SW480 (cell line): Measurements from ENCODE around the gene ASB8.

Experiments
- DNase-seq: peaks from one replicate; pipeline ENCODE4 v3.0.0-alpha.2; 2016; ENCODE audit warnings: low spot score

Gene ASB8

DNA sequence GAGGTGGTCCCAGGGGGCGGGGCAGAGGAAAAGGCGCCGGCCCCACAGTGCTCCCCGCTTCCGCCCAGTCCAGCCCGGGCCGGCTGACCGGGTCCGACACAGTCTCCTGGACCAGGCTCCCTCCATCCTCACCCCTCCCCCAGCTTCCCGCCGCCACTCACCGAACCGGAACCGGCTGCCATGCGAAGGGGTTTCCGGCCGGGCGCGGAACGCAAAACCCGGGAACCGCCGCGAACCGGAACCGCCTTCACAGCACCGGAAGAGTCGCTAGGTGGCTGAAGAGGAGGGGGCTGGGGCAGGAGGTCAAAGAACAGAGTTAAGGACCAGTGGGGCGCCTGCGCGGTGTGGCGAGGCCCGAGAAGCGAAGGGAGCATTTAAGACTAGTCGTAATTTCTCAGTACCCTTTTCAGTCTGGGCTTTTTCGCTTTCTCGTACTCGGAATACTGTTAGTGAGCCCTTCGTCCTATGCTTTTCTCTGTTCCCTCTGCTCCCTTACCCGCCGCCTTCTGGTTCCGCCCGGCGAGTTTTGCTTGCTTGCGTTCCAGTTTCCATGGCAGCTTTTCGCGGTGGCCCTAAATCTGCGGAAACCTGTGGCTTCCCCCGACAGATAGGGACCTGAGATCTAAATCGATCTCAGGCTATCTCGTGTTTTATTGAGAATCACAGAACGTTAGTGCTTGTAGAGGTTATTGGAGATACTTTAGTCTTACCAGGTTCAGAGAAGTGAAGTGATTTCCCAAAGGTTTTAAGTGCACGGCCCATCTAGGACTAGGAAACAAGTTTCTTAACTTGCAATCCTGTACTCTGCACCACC is 51.2 kb downstream of the ASB8 start, which contains the start of gene SENP1:
Gene SENP1 (minus strand): TSS at position 213 of the 814 bp plus-strand sequence. CDS start 4,607 bp downstream, outside the sequence.
- DNase-seq: peak; percentile 84

DNA sequence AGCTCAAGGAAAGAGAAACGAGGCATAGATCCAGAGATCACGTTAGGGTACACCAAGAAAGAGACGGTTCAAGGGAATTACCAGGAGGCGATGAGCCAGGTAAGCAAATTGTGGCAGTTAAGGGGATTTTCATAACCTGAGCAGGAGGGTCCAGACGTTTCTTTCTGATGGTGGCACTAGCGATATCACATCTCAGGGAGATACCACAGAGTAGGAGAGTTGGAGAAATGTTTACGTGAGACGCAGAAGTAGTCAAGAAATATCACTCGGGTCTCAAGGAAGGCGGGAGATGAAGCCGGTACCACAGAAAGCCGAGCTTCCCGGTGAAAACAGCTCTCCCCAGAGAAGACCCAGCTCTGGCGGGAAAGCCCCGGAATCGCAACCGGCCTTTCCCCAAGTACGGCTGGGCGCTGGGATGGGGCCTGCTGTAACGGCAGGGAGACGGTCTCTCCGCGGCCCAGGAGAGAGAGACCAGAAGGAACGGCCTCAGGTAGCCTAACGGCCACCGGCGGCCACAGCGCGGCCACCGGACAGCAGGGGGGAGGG is 51.9 kb downstream of the ASB8 start:
- peak; percentile 36 for DNase-seq

DNA sequence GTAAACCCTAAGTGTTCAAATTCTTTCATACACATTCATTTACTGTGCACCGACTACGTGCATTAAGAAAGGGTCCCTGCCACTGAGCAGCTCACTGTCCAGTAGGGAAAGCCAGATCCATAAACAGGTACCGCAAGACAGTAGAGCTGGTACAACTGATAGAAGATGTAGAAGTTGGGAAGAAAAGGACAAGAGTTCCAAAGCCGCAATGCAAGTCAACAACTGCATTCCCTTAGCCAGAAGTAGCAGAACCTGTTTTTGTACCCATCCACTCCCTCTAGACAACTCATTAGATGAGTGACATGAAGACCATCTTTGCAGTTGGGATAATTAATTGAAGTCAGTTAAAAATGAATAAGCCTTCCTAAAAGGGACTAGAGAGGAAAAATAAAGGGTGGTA is 52.8 kb downstream of the ASB8 start:
- DNase-seq: no peak
